Measurements from ENCODE around the gene PARVA. TPM values are rescaled to one million over a fixed set of nuclear protein-coding genes. Genes with fewer than 3 reads are reported as not detected.

The PARVA gene
- total RNA-seq, 1 donor from 2014 or later, result 75.4 TPM

DNA sequence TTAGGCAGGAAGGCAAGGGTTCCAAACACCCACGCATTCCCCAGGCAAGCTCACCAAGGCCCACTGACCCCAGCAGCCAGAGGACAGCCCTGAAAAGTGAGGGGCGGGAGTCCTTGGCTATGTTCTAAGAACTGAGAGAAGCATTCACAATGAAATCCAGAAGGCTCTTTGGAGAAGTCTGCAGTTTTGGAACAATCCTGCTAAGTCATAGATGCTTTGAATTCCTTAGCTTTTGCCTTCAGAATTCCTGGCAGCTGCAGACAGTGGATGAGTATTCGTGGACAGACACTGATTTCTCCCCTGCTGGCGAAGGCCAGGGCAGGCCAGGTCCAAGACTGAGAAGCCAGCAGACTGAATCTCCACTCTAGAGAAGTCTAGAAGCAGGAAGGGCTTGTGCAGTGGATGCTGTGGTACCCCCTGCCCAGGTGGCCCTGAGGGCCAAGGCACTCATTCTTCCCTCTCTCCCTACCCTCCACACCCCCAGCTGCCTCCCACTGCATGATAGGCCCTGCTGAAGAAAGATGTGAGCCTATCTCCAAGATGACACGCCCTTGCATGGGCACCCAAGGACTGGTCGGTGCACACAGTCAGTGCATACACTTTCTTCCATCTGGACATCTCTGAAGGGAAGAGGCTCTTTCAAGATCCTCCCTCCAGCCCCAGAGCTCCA, 163.7 kb downstream of the PARVA start:
- Histone ChIP-seq H3K9me3 (replicated peaks) (no peaks in the 10 kb centered on the region), H3K27me3 (ENCODE audit: low read depth) (no peaks in the 10 kb centered on the region), H3K36me3 (no peaks in the 10 kb centered on the region), H3K4me3 (no peak overlapping the region), H3K27ac (replicated peaks) (no peak overlapping the region), H3K4me1 (peaks cover 25% of the 10 kb centered on the region)
- intact Hi-C loops (cut with micrococcal nuclease), result no loop called here
- no peak for DNase-seq
- TF ChIP-seq, protein P1, sequence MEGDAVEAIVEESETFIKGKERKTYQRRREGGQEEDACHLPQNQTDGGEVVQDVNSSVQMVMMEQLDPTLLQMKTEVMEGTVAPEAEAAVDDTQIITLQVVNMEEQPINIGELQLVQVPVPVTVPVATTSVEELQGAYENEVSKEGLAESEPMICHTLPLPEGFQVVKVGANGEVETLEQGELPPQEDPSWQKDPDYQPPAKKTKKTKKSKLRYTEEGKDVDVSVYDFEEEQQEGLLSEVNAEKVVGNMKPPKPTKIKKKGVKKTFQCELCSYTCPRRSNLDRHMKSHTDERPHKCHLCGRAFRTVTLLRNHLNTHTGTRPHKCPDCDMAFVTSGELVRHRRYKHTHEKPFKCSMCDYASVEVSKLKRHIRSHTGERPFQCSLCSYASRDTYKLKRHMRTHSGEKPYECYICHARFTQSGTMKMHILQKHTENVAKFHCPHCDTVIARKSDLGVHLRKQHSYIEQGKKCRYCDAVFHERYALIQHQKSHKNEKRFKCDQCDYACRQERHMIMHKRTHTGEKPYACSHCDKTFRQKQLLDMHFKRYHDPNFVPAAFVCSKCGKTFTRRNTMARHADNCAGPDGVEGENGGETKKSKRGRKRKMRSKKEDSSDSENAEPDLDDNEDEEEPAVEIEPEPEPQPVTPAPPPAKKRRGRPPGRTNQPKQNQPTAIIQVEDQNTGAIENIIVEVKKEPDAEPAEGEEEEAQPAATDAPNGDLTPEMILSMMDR (IDR thresholded peaks at IDR 0.05; ENCODE audit: borderline replicate concordance), result peak; percentile 25

DNA sequence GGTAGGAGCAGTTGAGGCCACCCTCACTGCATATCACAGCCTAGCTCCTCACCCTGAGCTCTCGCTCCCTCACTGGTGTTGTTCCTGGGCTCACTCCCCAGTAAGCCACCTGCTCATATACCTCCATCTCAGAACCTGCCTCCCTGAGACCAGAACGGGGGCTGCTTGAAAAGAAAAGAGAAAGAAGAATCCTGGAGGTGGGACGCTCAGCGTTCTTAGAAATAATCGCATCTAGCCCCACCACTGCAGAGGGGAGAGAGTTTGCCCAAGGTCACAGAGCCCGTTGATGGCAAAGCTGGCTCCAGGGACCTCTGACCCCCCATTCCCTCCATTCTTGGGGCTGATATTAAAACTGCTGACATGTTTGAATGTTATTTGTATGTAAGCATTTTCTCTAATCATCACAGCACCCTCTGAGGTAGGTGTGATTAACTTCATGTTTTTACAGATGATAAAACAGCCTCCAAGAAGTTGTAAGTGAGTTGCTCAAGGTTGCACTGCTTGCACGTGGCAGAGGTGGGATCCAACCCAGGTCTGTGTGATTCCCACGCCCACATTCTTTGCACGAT, 164.3 kb downstream of the PARVA start:
- TF ChIP-seq, protein P1 (IDR thresholded peaks at IDR 0.05; ENCODE audit: borderline replicate concordance), result no peak
- Histone ChIP-seq H3K4me1 (peaks cover 25% of the 10 kb centered on the region), H3K27ac (replicated peaks) (no peak overlapping the region), H3K9me3 (replicated peaks) (no peaks in the 10 kb centered on the region), H3K36me3 (no peaks in the 10 kb centered on the region), H3K4me3 (no peak overlapping the region), H3K27me3 (ENCODE audit: low read depth) (no peaks in the 10 kb centered on the region)
- intact Hi-C loops (cut with micrococcal nuclease), result no loop called here
- no peak for DNase-seq

DNA sequence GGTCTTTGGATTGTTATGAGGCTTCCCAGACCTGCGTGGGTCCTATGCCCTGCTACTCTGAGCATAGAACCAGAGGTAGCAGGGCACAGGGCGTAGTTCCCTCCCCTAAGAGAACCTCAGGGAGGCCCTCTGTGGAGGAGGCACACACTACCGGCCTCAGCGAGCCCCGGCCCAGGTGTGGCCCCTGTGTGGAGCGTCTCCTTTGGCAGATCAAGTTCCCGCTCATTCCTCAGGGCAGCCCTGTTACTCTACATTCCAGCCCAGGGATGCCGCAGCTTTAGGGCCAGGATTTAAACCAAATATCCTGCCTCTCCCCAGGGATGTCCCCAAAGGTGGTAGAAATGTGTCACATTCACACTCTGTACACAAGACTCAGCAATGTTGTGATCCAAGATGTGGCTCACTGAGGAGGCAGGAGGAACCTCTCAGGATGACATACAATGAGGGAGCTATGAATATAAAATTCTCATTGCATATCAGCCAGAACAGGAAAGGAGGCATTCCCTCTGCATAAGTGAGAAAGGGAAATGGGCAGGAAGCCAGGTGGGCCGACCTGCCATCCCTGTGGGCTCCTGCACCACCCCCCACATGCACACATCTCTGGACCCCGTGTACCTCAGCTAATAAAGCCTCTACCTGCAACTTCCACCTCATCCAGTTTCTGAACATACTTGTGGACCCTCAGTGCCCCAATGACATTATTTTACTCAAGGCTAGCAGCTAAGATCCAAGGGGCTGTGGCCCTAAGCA, 165.0 kb downstream of the PARVA start:
- no peak for DNase-seq
- H3K9me3 ChIP-seq (replicated peaks), result no peaks in the 10 kb centered on the region
- H3K4me3 ChIP-seq, result no peak overlapping the region
- no peaks in the 10 kb centered on the region for H3K36me3 ChIP-seq
- H3K27me3 ChIP-seq (ENCODE audit: low read depth), result no peaks in the 10 kb centered on the region
- H3K4me1 ChIP-seq, result peaks cover 25% of the 10 kb centered on the region
- no peak overlapping the region for H3K27ac ChIP-seq (replicated peaks)
- intact Hi-C loops (cut with micrococcal nuclease), result no loop called here
- TF ChIP-seq, protein P1 (IDR thresholded peaks at IDR 0.05; ENCODE audit: borderline replicate concordance), result no peak

DNA sequence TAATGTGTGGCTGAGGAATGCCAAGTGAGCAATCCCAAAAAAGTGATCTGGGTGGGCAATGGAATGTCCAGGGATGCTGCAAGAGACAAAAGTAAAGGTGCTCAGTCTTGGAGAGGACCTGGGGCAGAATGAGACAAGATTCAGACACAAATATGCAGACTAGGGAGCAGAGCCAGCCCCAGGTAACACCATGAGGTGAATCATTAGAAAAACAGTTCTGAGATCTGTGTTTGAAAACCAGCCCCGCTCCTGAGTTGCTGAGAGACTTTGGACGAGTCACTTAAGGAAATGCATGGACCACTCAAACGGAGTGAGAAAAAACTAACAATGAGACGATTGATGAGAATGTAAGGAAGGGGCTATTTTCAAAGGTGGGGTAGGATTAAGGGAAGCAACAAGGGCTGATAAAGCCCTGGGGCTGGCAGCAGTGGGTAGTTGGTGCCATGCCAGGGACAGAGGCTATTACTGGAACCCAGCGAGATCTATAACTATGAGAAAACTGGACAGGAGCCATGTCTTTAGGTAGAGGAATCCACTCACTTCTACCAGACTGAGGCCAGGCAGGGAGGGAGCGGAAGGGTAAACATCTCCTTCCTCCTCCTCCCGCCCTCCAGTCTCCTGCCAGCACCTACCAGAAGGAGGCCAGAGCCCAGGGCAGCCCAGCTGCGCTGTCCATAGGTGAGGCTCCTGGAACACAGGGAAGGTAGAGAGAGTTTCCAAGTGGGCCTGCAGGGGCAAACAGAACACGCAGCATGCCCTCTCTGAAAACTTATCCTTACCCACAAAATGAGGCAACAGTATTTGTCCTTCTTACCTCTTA, 166.4 kb downstream of the PARVA start:
- intact Hi-C loops (cut with micrococcal nuclease), result no loop called here
- DNase-seq, result no peak
- TF ChIP-seq, protein P1 (IDR thresholded peaks at IDR 0.05; ENCODE audit: borderline replicate concordance), result peak; percentile 13
- Histone ChIP-seq H3K36me3 (no peaks in the 10 kb centered on the region), H3K4me1 (peaks cover 38% of the 10 kb centered on the region), H3K27ac (replicated peaks) (no peak overlapping the region), H3K27me3 (ENCODE audit: low read depth) (no peaks in the 10 kb centered on the region), H3K4me3 (no peak overlapping the region), H3K9me3 (replicated peaks) (no peaks in the 10 kb centered on the region)
